Endothelial cell (in vitro differentiated cells): ENCODE results near the gene CACNA1F. TPM values are rescaled to one million over a fixed set of nuclear protein-coding genes. Genes with fewer than 3 reads are reported as not detected.

ENCODE experiments used
- DNase-seq: peaks from one replicate; pipeline ENCODE4 v3.0.0; 2021; ENCODE audit warnings: low spot score
- H3K27ac Mint-ChIP-seq: one replicate; pipeline ENCODE4 v1.8.0; 2021; ENCODE audit warnings: mixed read lengths, inconsistent platforms; ENCODE audit not compliant: unreplicated experiment
- H3K27me3 Mint-ChIP-seq: one replicate; pipeline ENCODE4 v1.8.0; 2021; ENCODE audit warnings: mild to moderate bottlenecking, moderate library complexity, mixed read lengths, inconsistent platforms; ENCODE audit not compliant: unreplicated experiment
- H3K36me3 Mint-ChIP-seq: one replicate; pipeline ENCODE4 v1.8.0; 2021; ENCODE audit warnings: mild to moderate bottlenecking, low read depth, mixed read lengths, inconsistent platforms; ENCODE audit not compliant: unreplicated experiment
- H3K4me1 Mint-ChIP-seq: one replicate; pipeline ENCODE4 v1.8.0; 2021; ENCODE audit warnings: mild to moderate bottlenecking, mixed read lengths, inconsistent platforms; ENCODE audit not compliant: unreplicated experiment
- H3K4me3 Mint-ChIP-seq: one replicate; pipeline ENCODE4 v1.8.0; 2021; ENCODE audit warnings: mild to moderate bottlenecking, mixed read lengths, inconsistent platforms; ENCODE audit not compliant: unreplicated experiment
- H3K9me3 Mint-ChIP-seq: one replicate; pipeline ENCODE4 v1.8.0; 2021; ENCODE audit warnings: mixed read lengths, inconsistent platforms; ENCODE audit not compliant: unreplicated experiment
- CTCF ChIP-seq: fragments of 200-600 bp; sonication (generic); IDR thresholded peaks from one replicate; pipeline ENCODE4 v1.5.0; 2021; ENCODE audit warnings: antibody characterized with exemption; ENCODE audit not compliant: unreplicated experiment
- total RNA-seq: library from RNA; stranded (reverse); fragmentation: NEBNext Ultra II Directional; extraction: Animal tissue kit (Norgen Biotek cat#: 25700); gene quantifications from one replicate; pipeline ENCODE4 v1.2.1, GENCODE V29; 2021; ENCODE audit not compliant: unreplicated experiment

CACNA1F gene
- total RNA-seq, 1 donor from 2014 or later: 0.59 TPM

GRCh38 chrX:49257846-49258748 lies 25.0 kb upstream of the CACNA1F start:
- Mint-ChIP-seq H3K4me3 (no peak overlapping the region), H3K27ac (no peak overlapping the region), H3K9me3 (no peaks in the 10 kb centered on the region), H3K4me1 (no peaks in the 10 kb centered on the region), H3K36me3 (no peaks in the 10 kb centered on the region), H3K27me3 (peaks cover 9% of the 10 kb centered on the region)
- DNase-seq: no peak
- no peak for TF ChIP-seq CTCF

- Mint-ChIP-seq H3K36me3 (no peaks in the 10 kb centered on the region), H3K4me1 (no peaks in the 10 kb centered on the region), H3K9me3 (no peaks in the 10 kb centered on the region), H3K27me3 (peaks cover 8% of the 10 kb centered on the region), H3K4me3 (no peak overlapping the region), H3K27ac (no peak overlapping the region)
- no peak for TF ChIP-seq CTCF
- DNase-seq: no peak
These were observed 24.1 kb upstream of the CACNA1F start for GRCh38 chrX:49257074-49257790.

GRCh38 chrX:49256268-49256995 lies 23.3 kb upstream of the CACNA1F start:
- Mint-ChIP-seq H3K27me3 (peaks cover 6% of the 10 kb centered on the region), H3K9me3 (no peaks in the 10 kb centered on the region), H3K36me3 (no peaks in the 10 kb centered on the region), H3K4me1 (no peaks in the 10 kb centered on the region), H3K27ac (no peak overlapping the region), H3K4me3 (no peak overlapping the region)
- no peak for TF ChIP-seq CTCF
- no peak for DNase-seq

- H3K27ac Mint-ChIP-seq: no peak overlapping the region
- TF ChIP-seq CTCF: no peak
- no peak overlapping the region for H3K4me3 Mint-ChIP-seq
- no peak for DNase-seq
- H3K9me3 Mint-ChIP-seq: no peaks in the 10 kb centered on the region
- peaks cover 4% of the 10 kb centered on the region for H3K36me3 Mint-ChIP-seq
- no peaks in the 10 kb centered on the region for H3K4me1 Mint-ChIP-seq
- H3K27me3 Mint-ChIP-seq: peaks cover 4% of the 10 kb centered on the region
These were observed 21.5 kb upstream of the CACNA1F start for GRCh38 chrX:49254639-49255038.
